ENCODE measurements around the gene PHACTR1.
"Not testable (repeated sequence)": the region's sequence is repeated elsewhere in the genome, so short reads cannot be mapped to it uniquely, and the experiment has no call there.

PHACTR1 gene

DNA sequence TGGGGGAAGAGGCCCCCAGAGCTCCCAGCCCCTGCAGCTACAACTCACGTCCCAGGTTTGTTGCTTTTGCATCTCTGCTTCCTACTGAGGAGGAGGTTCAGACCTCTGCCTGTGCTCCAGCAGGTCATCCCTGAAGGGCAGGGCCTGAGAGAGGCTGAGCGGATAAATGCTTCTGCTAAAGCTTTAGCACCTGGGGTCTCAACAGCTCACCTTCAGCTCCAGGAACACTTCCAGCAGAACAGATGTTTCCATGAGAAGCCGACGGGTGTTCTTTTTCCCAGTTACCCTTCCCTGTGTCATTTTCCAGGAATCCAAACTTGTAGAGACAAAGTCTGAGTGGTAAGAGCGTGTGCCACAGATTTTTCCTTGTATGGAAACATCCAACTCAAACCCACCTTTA, 403.0 kb downstream of the PHACTR1 start:
- no peak for TF ChIP-seq PAX5 (IDR thresholded peaks at IDR 0.05; ENCODE audit: insufficient read depth, low read length, severe bottlenecking)
- no peak for TF ChIP-seq TAF1 (IDR thresholded peaks at IDR 0.05; ENCODE audit: low read depth, low read length)
- TF ChIP-seq SPI1 (IDR thresholded peaks at IDR 0.05; ENCODE audit: low read depth, low read length), result no peak
- TF ChIP-seq POLR2AphosphoS5 (IDR thresholded peaks at IDR 0.05; ENCODE audit: low read depth, low read length), result no peak
- TF ChIP-seq POLR2A (IDR thresholded peaks at IDR 0.05; ENCODE audit: low read depth, low read length), result no peak
- no peak for TF ChIP-seq POU2F2 (IDR thresholded peaks at IDR 0.05; ENCODE audit: low read depth, low read length)
- DNase-seq (ENCODE audit: insufficient read length, low spot score) (no peak), FAIRE-seq (no peak)

DNA sequence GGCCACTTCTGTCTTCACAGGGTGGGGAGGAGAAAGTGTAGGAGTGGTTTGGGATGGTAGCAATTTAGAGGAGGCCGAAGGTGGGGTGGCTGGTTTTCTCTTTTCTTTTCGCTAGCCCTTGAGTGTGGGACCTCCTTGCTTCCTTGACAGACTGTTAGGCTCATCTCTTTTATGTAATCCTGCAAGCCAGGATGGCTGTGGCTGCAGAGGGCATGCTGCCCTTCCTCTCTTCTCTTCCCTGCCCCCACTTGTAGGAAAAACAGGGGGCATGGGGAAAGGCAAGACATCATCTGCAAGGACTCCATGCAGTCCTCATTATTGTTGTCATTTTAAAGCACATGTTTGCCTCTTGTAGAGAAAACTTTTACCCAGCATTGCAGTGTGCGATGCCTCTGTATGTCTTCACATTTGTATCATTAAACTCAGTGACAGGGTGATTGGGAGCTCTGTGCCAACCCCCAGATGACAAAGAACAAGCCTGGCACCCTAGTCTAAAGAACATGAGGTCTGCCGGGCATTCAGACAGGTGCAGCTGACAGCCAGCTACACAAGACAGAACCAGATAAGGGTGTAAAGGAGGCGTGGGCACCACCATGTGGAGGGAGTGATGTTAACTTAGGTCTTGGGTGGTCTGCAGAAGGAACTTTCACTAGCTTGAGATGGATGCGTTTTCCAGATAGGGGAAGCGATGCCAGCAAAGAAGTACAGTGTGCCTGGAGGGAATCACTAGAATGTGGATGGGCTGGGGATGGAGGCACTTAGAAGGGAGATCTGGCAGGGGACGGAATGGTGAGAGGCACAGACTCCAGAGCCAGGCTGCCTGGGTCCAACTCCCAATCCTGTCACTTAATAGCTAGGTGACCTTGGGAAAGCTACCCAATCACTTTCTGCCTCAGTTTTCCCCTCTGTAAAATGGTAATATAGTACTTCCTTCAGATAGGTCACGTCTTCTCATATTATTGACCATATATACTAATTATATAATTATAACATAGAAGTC, 404.2 kb downstream of the PHACTR1 start:
- no peak for DNase-seq (ENCODE audit: insufficient read length, low spot score)
- FAIRE-seq, result no peak

DNA sequence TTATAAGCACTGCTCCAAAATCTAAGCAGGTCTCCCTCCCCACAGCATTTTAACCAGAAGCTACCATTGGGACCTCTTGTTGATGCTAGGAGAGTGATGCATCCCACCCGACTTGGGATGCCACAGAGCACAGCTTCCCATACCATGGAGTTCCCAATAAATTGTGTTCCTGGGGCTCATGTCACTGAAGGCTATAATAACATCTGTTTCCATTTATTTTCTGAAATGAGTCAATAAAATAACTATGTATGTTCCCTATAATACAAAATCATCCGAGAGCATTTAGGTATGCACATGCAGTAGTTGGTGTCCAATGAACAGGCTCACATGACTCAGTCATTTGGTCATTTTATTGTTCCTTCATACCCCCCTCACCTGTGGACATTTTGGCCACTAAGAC, 407.6 kb downstream of the PHACTR1 start:
- TF ChIP-seq SPI1 (IDR thresholded peaks at IDR 0.05; ENCODE audit: low read depth, low read length), result no peak
- TF ChIP-seq POLR2AphosphoS5 (IDR thresholded peaks at IDR 0.05; ENCODE audit: low read depth, low read length), result no peak
- DNase-seq (ENCODE audit: insufficient read length, low spot score) (no peak), FAIRE-seq (no peak)

More for the DNA sequence above, 404.2 kb downstream of the PHACTR1 start:
- no peak for TF ChIP-seq TAF1 (IDR thresholded peaks at IDR 0.05; ENCODE audit: low read depth, low read length)
- TF ChIP-seq PAX5 (IDR thresholded peaks at IDR 0.05; ENCODE audit: insufficient read depth, low read length, severe bottlenecking), result no peak
- no peak for TF ChIP-seq POU2F2 (IDR thresholded peaks at IDR 0.05; ENCODE audit: low read depth, low read length)

DNA sequence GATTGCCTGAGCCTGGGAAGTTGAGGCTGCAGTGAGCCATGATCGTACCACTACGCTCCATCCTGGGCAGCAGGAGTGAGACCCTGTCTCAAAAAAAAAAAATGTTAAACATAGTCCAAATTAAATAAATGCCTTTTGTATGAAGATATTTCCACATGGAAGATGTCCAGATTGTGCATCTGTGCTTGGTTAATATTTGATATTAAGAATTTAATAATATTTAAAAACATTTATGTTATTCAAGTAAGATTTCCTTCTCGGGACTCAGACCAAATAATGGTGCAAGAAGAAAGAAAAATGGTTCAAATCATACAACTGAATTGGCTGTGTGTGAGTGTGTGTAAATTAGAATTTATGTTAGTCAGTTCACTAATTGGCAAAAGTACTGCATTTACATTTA, 409.3 kb downstream of the PHACTR1 start:
- TF ChIP-seq POLR2AphosphoS5 (IDR thresholded peaks at IDR 0.05; ENCODE audit: low read depth, low read length) (no peak), POLR2A (IDR thresholded peaks at IDR 0.05; ENCODE audit: low read depth, low read length) (no peak), POU2F2 (IDR thresholded peaks at IDR 0.05; ENCODE audit: low read depth, low read length) (no peak), PAX5 (IDR thresholded peaks at IDR 0.05; ENCODE audit: insufficient read depth, low read length, severe bottlenecking) (no peak), TAF1 (IDR thresholded peaks at IDR 0.05; ENCODE audit: low read depth, low read length) (no peak), SPI1 (IDR thresholded peaks at IDR 0.05; ENCODE audit: low read depth, low read length) (no peak)
- FAIRE-seq (no peak), DNase-seq (ENCODE audit: insufficient read length, low spot score) (no peak)

DNA sequence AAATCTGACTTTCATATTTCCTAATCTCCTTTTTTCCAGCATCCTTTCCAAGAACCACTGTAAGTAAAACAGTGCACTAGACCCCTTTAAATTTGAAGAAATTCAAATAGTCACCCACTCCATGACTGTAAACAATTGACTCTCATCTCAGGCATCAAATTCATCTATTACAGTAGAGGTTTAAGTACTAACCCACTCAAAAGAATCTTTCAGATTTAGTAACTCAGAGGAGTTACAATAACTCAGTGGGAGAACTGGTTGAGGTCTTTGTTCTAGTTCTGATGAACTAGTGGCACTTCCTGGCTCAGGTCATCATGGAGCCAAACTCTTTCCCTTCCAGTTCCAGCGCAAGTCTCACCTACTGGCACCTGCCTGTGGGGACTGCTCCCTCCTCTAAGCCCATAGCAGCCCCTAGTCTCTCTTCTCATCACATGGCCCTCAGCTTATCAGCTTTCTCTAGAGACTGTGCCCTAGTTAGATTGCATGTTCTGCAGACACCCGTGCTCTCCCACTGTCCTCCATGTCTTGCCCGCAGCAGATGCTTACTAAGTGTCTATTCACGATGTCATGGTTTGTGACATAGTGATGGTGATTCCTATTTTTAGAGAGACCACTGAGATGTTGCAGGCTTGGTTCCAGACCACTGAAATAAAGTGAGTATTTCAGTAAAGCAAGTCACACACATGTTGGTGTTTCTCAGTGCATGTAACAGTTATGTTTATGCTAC, 415.5 kb downstream of the PHACTR1 start:
- TF ChIP-seq TAF1 (IDR thresholded peaks at IDR 0.05; ENCODE audit: low read depth, low read length) (no peak), POLR2A (IDR thresholded peaks at IDR 0.05; ENCODE audit: low read depth, low read length) (no peak), POU2F2 (IDR thresholded peaks at IDR 0.05; ENCODE audit: low read depth, low read length) (no peak), POLR2AphosphoS5 (IDR thresholded peaks at IDR 0.05; ENCODE audit: low read depth, low read length) (no peak), SPI1 (IDR thresholded peaks at IDR 0.05; ENCODE audit: low read depth, low read length) (no peak), PAX5 (IDR thresholded peaks at IDR 0.05; ENCODE audit: insufficient read depth, low read length, severe bottlenecking) (no peak)
- DNase-seq (ENCODE audit: insufficient read length, low spot score) (no peak), FAIRE-seq (no peak)

DNA sequence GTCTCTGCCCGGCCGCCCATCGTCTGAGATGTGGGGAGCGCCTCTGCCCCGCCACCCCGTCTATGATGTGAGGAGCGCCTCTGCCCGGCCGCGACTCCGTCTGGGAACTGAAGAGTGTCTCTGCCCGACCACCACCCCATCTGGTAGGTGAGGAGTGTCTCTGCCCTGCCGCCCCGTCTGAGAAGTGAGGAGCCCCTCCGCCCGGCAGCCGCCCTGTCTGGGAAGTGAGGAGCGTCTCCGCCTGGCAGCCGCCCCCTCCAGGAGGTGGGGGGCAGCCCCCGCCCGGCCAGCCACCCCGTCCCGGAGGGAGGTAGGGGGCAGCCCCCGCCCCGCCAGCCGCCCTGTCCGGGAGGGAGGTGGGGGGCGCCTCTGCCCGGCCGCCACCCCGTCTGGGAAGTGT, 417.3 kb downstream of the PHACTR1 start:
- DNase-seq (ENCODE audit: insufficient read length, low spot score); FAIRE-seq: not testable (repeated sequence)

DNA sequence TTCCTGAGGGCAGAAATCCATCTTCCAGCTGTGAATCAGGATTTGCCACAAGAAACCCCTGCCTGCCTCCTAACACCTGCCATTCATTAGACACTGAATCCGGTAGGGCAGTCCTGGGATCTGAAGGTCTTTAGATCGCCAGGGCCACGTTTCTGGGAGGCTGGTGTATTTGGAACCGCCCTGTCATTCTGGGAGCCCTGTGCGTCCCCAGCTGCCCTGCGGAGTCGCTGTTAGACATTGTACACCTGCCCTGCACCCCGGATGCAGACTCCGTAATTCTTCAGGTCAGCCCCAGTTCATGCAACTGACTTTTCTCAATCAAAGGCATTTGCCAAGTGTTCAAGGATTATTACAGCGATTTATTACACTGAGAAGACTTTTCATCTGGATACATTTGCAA, 418.6 kb downstream of the PHACTR1 start:
- TF ChIP-seq POU2F2 (IDR thresholded peaks at IDR 0.05; ENCODE audit: low read depth, low read length) (no peak), SPI1 (IDR thresholded peaks at IDR 0.05; ENCODE audit: low read depth, low read length) (no peak), POLR2A (IDR thresholded peaks at IDR 0.05; ENCODE audit: low read depth, low read length) (no peak), PAX5 (IDR thresholded peaks at IDR 0.05; ENCODE audit: insufficient read depth, low read length, severe bottlenecking) (no peak), TAF1 (IDR thresholded peaks at IDR 0.05; ENCODE audit: low read depth, low read length) (no peak), POLR2AphosphoS5 (IDR thresholded peaks at IDR 0.05; ENCODE audit: low read depth, low read length) (no peak)
- no peak for DNase-seq (ENCODE audit: insufficient read length, low spot score)
- no peak for FAIRE-seq

DNA sequence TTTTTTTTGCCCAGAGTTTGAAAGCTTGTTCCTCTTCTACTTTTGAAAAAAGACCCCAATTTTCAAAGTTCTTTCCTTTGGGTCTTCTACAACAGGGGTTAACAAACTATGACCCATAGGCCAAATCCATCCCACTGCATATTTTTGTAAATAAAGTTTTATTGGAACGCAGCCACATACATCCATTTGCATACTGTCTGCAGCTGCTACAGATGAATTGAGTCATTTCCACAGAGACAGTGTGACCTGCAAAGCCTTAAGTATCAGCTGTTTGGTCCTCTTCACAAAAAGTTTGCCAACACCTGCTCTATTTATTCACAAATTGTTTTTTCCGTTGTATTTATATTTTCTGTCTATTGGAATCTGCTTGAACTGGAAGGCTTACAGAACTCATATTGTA, 422.6 kb downstream of the PHACTR1 start:
- DNase-seq (ENCODE audit: insufficient read length, low spot score) (no peak), FAIRE-seq (no peak)
- TF ChIP-seq POU2F2 (IDR thresholded peaks at IDR 0.05; ENCODE audit: low read depth, low read length) (no peak), TAF1 (IDR thresholded peaks at IDR 0.05; ENCODE audit: low read depth, low read length) (no peak), POLR2AphosphoS5 (IDR thresholded peaks at IDR 0.05; ENCODE audit: low read depth, low read length) (no peak), SPI1 (IDR thresholded peaks at IDR 0.05; ENCODE audit: low read depth, low read length) (no peak), POLR2A (IDR thresholded peaks at IDR 0.05; ENCODE audit: low read depth, low read length) (no peak), PAX5 (IDR thresholded peaks at IDR 0.05; ENCODE audit: insufficient read depth, low read length, severe bottlenecking) (no peak)

DNA sequence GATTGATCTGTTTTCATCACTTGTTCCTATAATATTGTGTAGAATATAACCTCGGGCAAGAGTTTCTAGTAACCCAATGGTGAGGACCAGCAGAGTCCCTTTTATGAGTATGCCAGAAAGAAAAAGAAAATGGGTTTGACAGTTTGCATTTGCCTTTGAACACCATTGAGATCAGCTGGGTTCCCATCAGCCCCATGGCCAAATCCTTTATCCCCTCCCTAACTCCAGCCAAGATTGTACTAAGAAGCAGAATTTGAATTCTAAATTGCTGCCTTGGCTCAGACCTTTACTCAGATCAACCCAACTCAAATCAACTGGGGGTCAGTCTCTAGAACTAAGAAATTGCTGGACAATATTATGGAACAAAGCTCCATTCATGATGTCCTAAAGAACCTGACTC, 424.4 kb downstream of the PHACTR1 start:
- no peak for FAIRE-seq
- no peak for DNase-seq (ENCODE audit: insufficient read length, low spot score)
- no peak for TF ChIP-seq POU2F2 (IDR thresholded peaks at IDR 0.05; ENCODE audit: low read depth, low read length)
- TF ChIP-seq PAX5 (IDR thresholded peaks at IDR 0.05; ENCODE audit: insufficient read depth, low read length, severe bottlenecking), result no peak
- TF ChIP-seq POLR2A (IDR thresholded peaks at IDR 0.05; ENCODE audit: low read depth, low read length), result no peak
- no peak for TF ChIP-seq TAF1 (IDR thresholded peaks at IDR 0.05; ENCODE audit: low read depth, low read length)
- TF ChIP-seq SPI1 (IDR thresholded peaks at IDR 0.05; ENCODE audit: low read depth, low read length), result no peak
- no peak for TF ChIP-seq POLR2AphosphoS5 (IDR thresholded peaks at IDR 0.05; ENCODE audit: low read depth, low read length)

DNA sequence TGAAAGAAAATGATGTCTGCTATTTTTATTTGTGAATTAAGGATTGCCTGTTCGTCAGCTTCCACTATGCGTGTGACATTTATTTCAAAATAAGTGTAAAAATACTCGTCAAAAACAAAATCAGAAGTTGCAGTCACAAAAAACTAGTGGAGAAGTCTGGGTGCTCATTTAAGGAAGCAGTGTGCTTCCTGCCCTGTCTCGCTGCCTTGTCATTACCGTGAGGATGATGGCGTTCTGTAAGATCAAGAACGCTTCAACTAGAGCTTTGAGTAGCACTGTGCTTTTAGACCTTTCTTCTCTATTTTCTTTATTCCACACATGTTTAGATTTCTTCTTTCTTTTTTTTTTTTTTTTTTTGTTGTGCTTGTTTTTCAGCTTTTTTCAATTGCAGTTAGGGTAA, 424.8 kb downstream of the PHACTR1 start:
- no peak for TF ChIP-seq POU2F2 (IDR thresholded peaks at IDR 0.05; ENCODE audit: low read depth, low read length)
- no peak for TF ChIP-seq PAX5 (IDR thresholded peaks at IDR 0.05; ENCODE audit: insufficient read depth, low read length, severe bottlenecking)
- TF ChIP-seq SPI1 (IDR thresholded peaks at IDR 0.05; ENCODE audit: low read depth, low read length), result no peak
- no peak for TF ChIP-seq POLR2AphosphoS5 (IDR thresholded peaks at IDR 0.05; ENCODE audit: low read depth, low read length)
- TF ChIP-seq POLR2A (IDR thresholded peaks at IDR 0.05; ENCODE audit: low read depth, low read length), result no peak
- no peak for TF ChIP-seq TAF1 (IDR thresholded peaks at IDR 0.05; ENCODE audit: low read depth, low read length)
- FAIRE-seq (no peak), DNase-seq (ENCODE audit: insufficient read length, low spot score) (no peak)

Measured in GM12891 (cell line).